ENCODE results near the gene HCN4. TPM values are rescaled to one million over a fixed set of nuclear protein-coding genes. Genes with fewer than 3 reads are reported as not detected.

Gene HCN4
- total RNA-seq, 1 donor: not detected

GRCh38 chr15:73270366-73271097 is 98.2 kb downstream of the HCN4 start:
- H3K9me3 ChIP-seq (ENCODE audit: low read depth, low read length): no peaks in the 10 kb centered on the region
- no peaks in the 10 kb centered on the region for H3K79me2 ChIP-seq (ENCODE audit: insufficient read depth, low read length)
- no peaks in the 10 kb centered on the region for H3K4me1 ChIP-seq (ENCODE audit: insufficient read depth, low read length)
- H3K36me3 ChIP-seq (ENCODE audit: insufficient read depth, low read length): no peaks in the 10 kb centered on the region
- no peak overlapping the region for H3K4me3 ChIP-seq (ENCODE audit: insufficient read depth, low read length)
- no peak for TF ChIP-seq CTCF (IDR thresholded peaks at IDR 0.05; ENCODE audit: extremely low read depth, low read depth, low read length)
- H4K20me1 ChIP-seq (ENCODE audit: insufficient read depth, low read length): no peaks in the 10 kb centered on the region
- H2AFZ ChIP-seq (ENCODE audit: low read length): no peak overlapping the region
- no peak overlapping the region for H3K27ac ChIP-seq (ENCODE audit: low read depth, low read length)
- no peak for DNase-seq (ENCODE audit: insufficient read length, low spot score, missing footprints)
- H3K27me3 ChIP-seq (ENCODE audit: insufficient read depth, low read length): no peaks in the 10 kb centered on the region
- H3K4me2 ChIP-seq (ENCODE audit: insufficient read depth, low read length): no peak overlapping the region

Other genes with a start within 250 kb of the HCN4 start
- not detected in 2 replicates for gene REC114, start 74.2 kb upstream of the HCN4 start, total RNA-seq

Measured in osteoblast (primary cell).